DLD1 (cell line): ENCODE results near the gene WDR5B.

Experiments used
- in situ Hi-C: cut with HindIII; loops from 2 replicates; pipeline ENCODE4 v1.10.0; 2017; ENCODE audit warnings: low sequenced_read_pairs

WDR5B gene

GRCh38 chr3:122410111-122410510 lies 5.8 kb downstream of the WDR5B start:
- in situ Hi-C loops: no loop called here

- in situ Hi-C loops: no loop called here
Measured at GRCh38 chr3:122409446-122409845, 6.4 kb downstream of the WDR5B start.

- in situ Hi-C loops: no loop called here
Measured at GRCh38 chr3:122407946-122408345, 7.9 kb downstream of the WDR5B start.

- in situ Hi-C loops: no loop called here
Measured at GRCh38 chr3:122406198-122406597, 9.7 kb downstream of the WDR5B start.

GRCh38 chr3:122405015-122405414 lies 10.8 kb downstream of the WDR5B start:
- in situ Hi-C loops: no loop called here

- in situ Hi-C loops: no loop called here
Measured at GRCh38 chr3:122403489-122403888, 12.4 kb downstream of the WDR5B start.

GRCh38 chr3:122398920-122399319 lies 16.9 kb downstream of the WDR5B start:
- in situ Hi-C loops: no loop called here

- in situ Hi-C loops: no loop called here
Measured at GRCh38 chr3:122397201-122397600, 18.7 kb downstream of the WDR5B start.

- in situ Hi-C loops: no loop called here
Measured at GRCh38 chr3:122396511-122396910, 19.4 kb downstream of the WDR5B start.

- in situ Hi-C loops: no loop called here
Measured at GRCh38 chr3:122395582-122395981, 20.3 kb downstream of the WDR5B start.

- in situ Hi-C loops: no loop called here
Measured at GRCh38 chr3:122394173-122394572, 21.7 kb downstream of the WDR5B start.

- in situ Hi-C loops: no loop called here
Measured at GRCh38 chr3:122392868-122393844, 22.7 kb downstream of the WDR5B start.

- in situ Hi-C loops: no loop called here
Measured at GRCh38 chr3:122391681-122392446, 24.0 kb downstream of the WDR5B start.

GRCh38 chr3:122390665-122391064 lies 25.2 kb downstream of the WDR5B start:
- in situ Hi-C loops: no loop called here

GRCh38 chr3:122389892-122390291 lies 26.0 kb downstream of the WDR5B start:
- in situ Hi-C loops: no loop called here

- in situ Hi-C loops: no loop called here
Measured at GRCh38 chr3:122389197-122389596, 26.7 kb downstream of the WDR5B start.

GRCh38 chr3:122387709-122388108 lies 28.2 kb downstream of the WDR5B start:
- in situ Hi-C loops: no loop called here

- in situ Hi-C loops: no loop called here
Measured at GRCh38 chr3:122383771-122384697, 31.8 kb downstream of the WDR5B start, which contains the start of gene FAM162A. FAM162A (plus strand) TSS chr3:122384182; CDS start chr3:122384266, 84 bp downstream.

- in situ Hi-C loops: no loop called here
Measured at GRCh38 chr3:122382888-122383666, 32.8 kb downstream of the WDR5B start, which contains the start of gene MIX23. MIX23 (minus strand) TSS chr3:122383231; CDS start chr3:122383224, 7 bp downstream.

GRCh38 chr3:122377975-122378374 lies 37.9 kb downstream of the WDR5B start:
- in situ Hi-C loops: no loop called here
